Glomerular visceral epithelial cell (primary cell): ENCODE measurements around the gene ARHGAP20.

Experiments
- DNase-seq: peaks from one replicate; pipeline ENCODE4 v3.0.0-alpha.2; 2016; ENCODE audit errors: extremely low spot score

Gene ARHGAP20, protein sequence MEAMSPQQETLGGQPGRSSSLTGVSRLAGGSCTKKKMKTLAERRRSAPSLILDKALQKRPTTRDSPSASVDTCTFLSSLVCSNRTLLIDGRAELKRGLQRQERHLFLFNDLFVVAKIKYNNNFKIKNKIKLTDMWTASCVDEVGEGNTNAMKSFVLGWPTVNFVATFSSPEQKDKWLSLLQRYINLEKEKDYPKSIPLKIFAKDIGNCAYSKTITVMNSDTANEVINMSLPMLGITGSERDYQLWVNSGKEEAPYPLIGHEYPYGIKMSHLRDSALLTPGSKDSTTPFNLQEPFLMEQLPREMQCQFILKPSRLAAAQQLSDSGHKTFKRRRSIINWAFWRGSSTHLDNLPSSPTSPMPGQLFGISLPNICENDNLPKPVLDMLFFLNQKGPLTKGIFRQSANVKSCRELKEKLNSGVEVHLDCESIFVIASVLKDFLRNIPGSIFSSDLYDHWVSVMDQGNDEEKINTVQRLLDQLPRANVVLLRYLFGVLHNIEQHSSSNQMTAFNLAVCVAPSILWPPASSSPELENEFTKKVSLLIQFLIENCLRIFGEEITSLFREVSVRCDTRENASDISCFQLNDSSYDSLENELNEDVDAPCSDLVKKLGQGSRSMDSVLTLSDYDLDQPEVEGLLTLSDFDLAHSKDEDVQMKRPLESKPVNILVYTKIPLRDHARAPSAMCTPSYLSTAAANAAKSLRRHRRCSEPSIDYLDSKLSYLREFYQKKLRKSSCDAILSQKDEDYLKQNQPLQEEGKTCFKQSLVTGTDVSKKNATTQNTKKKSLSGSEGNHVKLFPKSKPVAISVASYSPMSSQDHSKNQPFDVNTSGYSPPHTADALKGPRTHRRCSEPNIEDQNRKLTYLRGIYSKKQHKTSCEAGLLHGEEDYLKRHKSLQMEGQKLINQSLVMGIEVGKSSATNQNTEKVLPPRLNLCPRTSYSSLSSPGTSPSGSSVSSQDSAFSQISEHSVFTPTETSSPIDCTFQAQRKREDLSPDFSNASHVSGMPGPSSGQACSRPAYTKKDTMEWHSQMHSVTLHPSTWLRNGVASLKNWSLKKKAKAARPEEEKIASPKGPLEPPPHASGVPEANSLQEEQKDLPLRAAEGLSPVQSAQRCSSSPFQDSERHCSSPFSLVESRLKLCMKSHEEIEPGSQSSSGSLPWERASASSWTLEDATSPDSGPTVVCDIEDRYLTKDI

DNA sequence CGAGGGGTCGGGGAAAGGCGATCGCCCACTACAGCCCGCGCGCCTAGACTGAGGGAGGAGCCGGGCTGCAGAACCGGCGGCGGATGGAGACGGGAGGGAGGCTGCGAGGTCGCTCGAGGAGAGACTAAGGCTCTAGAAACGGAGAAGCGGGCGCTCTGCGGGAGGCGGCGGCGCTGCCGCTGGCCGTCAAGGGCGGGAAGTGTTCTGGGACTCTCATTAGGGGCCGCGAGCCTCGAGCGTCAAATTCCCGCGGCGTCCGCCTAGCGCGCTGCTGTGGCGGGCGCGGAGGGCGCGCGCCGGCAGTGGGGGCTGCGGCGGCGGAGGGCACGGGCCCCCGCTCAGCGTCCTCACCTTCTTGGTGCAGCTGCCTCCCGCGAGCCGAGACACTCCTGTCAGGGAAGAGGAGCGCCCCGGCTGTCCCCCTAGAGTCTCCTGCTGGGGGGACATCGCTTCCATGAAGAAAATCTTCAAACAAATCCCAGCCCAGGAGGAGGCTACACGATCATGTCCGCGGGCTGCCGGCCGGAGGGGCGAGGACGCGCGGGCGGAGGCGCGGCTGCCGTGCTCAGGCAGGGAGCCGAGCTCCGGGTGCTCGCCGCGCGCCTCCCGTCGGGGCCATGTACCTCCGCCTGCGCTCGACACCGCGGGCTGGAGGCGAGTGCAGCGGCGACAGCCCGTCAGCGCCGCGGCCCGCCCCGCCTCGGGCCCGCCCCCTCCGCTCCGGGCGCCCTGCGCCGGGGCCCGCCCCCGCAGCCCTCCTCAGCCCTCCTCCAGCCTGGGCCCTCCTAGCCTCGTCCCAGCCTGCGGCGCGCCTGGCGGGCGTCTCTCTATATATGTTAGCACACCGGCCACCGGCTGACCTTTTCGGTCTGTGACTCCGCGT is at the start of gene ARHGAP20:
TSS of gene ARHGAP20 (minus strand) at position 662 of the 883 bp plus-strand sequence. CDS start at position 456, 206 bp downstream.
- peak; percentile 7 for DNase-seq

DNA sequence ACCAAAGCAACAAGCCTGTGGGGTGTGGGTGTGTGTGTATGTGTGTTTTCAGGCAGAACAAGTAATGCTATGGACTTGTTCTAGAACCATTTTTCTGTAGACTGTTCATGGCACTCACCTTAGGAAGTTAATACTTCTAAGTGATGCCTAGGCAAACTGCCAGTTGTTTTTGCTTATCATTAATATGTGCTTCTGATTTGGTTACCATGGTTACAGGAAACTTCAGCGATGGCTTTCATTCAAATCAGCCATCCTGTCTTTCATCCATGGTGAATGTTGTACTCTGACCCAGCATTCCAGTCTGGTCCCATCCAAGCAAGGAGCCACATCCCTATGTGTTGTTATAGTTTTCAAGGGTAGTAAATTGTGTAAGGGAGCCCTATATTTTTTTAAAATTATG is 49.8 kb upstream of the ARHGAP20 start:
- DNase-seq: no peak

DNA sequence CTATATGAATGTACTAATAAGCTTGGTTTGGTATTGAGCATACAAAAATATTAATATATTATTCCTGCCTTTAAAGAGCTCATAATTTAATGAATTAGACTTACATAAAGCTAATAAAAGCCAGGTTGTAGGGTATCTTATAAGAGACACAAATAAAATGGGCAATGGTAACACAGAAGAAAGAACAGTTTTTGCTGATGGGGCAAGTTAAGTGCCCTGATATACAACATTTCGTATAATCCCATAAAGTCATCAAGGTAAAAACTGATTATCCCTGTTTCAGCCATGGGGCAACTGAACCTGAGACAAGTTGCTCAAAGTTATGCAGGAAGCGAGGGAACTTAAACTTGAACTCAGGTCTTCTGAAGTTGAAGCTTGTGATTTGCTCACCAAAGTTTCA is 48.9 kb upstream of the ARHGAP20 start:
- DNase-seq: no peak

DNA sequence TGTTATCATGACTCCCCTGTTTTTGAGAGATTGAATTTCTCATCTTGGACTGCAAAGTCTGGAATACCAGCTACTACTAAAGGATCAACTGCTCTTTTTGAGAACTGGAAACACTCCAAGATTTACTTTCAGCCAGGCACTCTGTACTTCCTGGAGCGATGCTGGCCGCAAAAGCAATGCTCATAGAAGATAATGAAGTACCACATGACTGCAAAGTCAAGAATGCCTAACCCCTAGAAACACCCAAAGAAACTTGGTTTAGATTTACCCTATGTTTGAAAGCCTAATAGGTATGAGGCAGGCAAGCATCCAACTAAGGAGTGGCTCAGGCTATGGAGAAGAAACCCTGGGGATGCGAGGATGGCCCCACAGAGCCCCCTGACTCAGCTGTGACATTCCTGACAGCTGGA is 47.7 kb upstream of the ARHGAP20 start:
- DNase-seq: no peak

DNA sequence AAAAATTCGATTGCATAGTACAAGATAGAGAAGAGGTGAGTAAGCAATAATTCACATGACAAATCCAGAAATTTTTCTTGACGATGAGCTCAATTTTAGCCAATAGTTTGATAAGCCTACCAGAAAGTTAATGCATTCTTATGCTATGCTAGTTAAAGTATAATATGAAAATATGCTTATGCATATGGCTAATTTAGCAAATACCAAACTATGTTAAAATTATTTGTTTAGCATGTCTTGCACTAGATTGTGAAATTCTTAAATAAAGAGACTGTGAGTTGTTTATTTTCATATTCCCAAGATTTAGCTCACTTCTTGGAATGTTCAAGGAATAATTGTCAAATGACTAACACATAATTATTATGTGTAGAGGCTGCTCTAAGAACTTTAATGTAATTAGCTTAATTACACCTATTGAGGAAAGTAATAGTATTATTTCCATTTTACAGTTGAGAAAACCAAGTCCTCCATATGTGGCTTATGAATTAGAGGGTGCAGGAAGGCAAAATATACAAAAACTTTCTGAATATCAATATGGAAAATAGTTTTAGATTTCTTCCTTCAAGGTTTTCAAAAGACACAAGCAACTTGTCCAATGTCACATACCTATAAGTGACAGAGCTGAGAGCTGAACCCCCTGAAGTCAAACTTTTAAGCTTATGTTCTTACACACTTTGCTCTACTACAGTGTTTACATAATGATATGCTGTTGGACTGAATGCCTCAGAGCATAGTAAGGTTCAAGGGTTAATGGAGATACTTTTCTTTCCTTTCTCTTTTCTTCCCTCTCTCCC is 45.9 kb upstream of the ARHGAP20 start:
- DNase-seq: no peak

DNA sequence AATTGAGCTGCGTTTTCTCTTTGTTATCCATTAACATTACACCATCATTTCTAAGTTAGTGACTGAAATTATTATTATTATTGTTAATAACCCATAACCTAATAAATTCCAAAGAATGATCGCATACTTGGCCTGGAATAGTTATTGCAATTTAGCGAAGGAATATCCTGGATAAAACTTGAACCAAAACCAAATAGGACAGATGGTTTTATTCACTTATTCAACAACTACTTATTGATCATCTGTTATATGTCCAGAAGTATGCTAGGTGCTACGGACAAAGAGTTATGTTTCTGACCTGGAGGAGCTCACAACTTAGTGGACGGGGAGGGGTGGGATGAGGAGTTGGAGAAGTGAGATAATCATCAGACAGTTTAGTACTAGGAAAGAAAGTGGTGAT is 44.8 kb upstream of the ARHGAP20 start:
- no peak for DNase-seq

DNA sequence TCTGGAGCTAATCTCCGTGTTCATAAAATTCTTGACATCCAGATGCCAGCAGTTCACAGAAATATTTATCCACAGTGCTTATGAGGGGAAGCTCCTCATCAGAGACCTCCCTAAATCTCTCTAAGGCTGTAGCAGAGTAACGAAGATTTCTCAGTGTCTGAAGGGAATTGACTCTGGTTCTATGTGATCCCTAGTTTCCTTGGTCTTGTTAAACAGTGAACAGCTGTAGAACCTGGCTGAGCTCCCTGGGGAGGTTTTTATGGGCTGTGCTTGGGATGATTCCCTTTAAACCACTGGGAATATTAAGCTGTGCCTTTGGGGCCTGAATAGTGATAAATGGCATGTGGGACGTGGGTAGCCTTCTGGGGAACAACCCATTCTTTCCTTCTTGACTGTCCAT is 43.7 kb upstream of the ARHGAP20 start:
- no peak for DNase-seq

DNA sequence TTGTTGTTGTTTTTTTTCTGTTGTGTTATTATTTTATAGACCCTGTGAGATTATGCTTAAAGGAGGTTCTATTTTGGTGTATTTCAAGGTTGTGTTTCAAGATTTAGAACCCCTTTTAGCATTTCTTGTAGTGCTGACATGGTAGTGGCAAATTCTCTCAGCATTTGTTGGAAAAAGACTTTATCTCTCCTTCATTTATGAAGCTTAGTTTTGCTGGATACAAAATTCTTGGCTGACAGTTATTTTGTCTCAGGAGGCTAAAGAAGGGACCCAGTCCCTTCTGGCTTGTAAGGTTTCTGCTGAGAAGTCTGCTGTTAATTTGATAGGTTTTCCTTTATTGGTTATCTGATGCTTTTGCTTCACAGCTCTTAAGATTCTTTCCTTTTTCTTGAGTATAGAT is 40.7 kb upstream of the ARHGAP20 start:
- no peak for DNase-seq

DNA sequence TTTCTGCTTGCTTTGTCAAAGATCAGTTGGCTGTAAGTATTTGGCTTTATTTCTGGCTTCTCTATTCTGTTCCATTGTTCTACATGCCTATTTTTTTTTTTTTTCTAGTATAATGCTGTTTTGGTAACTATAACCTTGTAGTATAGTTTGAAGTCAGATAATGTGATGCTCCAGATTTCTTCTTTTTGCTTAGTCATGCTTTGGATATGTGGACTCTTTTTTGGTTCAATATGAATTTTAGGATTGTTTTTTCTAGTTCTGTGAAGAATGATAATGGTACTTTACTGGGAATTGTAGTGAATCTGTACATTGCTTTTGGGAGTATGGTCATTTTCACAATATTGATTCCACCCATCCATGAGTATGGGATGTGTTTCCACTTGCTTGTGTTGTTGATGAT is 37.9 kb upstream of the ARHGAP20 start:
- no peak for DNase-seq

DNA sequence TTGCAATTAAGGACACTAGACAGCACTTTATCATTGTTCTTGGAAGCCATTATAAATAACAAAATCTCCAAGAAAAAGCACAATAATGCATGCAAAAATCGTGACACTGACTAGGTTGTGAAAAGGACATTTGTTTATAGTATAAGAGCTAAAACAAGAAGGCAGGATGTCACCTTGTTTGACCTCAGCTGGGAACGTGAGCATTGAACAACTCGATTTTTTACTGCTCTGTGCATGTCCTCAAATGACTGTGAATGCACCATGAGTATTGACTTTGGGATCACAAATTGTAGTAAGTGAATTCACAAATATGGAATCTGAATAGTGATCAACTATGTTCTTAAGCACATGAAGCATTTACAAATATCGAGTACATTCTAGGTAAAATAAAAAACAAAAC is 35.3 kb upstream of the ARHGAP20 start:
- no peak for DNase-seq

DNA sequence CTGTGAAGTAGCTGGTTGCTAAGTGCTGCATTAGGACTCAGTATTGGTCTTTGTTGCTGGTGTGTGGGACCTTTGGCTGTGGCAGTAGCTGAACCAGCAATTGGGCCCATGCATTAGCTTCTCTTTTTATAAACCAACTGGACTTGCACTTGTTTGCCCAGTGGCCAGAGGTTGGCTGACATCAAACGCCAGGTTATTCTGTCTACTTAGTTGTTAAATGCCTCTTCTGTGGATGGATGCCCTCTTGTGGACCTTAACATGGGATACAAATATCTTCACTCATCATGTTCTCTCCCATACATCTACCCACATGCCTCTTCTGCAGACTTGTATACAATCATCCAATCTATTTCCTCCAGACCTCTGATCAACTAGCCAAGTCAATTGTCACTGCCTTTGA is 26.4 kb upstream of the ARHGAP20 start:
- no peak for DNase-seq

DNA sequence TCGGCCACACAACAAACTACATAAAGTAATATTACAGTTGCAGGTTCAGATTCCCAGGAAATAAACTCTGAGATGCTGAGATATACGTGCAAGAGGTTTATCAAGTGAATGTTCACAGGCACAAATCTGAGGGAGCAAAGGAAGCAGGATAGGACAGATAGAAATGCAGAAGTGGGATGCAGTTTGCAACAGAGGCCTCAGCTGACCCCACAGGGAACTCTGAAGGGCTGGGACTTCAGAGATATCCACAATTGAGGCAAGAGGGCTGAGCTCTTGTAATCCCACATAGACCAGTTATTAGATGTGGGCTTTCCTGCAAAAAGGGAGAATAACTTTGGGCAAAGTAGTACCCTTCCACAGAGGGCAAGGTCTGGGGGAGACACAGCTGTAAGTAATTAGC is 25.4 kb upstream of the ARHGAP20 start:
- DNase-seq: no peak

DNA sequence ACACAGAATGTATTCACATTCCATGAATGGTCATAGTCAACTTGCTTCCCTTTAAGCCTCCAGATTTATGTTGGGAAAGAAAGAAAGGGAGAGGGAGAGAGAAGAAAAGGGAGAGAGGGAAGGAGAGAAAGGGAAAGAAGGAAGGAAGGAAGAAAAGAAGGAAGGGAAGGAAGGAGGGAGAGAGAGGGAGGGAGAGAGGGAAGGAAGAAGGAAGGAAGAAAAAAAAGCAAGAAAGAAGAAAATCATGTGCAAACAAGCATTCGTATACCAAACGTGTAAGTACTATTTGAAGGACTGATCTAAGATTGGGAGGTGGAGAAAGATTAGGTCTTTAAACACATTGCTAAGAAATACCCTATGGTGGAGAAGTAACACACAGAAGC is 23.9 kb upstream of the ARHGAP20 start:
- DNase-seq: no peak

DNA sequence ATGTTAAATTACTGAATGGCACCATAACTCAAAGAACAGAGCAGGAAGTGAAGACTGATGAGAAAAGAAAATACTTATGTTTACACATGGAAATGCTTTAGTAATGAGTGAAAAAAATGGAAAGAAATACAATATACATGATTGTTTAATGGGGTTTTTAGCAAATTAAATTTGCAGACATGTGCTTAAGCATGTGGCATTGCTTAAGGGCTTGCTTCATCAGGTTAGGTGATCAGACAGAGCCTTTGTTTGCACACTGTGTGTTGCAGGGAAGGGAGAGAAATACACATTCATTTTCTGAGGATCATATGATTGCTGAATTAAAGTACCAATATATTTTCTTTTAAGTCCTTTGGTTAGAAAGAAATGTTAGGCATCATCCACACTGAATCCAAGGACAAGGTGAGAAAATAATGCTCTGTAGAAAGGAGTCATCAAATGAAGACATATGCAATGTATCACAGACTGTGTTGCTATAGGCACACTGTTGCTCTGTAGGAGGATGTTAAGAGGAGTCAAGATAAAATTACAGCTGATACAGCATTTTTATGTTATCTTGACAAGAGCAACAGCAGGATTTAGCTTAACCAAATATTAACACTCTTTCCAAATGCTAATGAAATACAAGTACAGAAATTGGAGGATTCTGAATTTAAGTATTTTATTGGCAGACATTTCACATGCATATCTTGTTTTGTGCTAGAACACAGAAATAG is 23.4 kb upstream of the ARHGAP20 start:
- no peak for DNase-seq

DNA sequence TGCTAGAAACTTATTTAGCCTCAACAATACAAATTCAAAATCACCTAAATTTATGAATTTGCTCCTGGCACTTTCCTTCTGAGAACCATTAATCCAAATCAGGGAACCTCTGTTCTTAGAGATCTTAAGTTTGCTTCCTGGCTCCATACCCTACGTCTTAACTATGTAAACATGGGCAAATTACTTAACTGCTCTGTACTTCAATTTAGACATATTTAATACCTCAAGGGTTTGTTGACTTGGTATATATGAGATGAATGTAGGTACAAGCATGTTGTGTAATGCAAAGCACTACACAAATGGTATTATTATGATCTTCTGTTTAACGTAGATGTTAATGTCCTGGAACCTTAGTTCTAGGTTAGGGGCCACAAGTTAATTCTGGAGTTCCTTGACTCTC is 22.6 kb upstream of the ARHGAP20 start:
- DNase-seq: no peak

DNA sequence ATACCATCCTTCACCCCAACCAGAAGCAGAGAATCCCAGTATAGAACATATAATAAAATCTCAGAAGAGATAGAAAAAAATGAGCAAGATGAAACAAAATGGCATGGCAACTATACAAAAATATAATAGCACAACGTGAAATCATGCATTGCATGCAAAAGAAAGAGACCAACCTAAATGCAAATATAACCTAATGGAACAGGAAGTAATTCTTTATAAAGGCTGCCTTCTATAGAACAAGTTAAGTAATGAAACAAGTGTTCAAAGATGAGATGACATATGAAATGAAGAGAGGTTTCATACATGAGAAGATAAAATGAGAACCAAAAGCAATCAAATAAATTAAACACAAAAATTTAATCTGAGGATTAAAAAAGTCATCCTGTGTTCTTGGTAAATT is 18.5 kb upstream of the ARHGAP20 start:
- no peak for DNase-seq

DNA sequence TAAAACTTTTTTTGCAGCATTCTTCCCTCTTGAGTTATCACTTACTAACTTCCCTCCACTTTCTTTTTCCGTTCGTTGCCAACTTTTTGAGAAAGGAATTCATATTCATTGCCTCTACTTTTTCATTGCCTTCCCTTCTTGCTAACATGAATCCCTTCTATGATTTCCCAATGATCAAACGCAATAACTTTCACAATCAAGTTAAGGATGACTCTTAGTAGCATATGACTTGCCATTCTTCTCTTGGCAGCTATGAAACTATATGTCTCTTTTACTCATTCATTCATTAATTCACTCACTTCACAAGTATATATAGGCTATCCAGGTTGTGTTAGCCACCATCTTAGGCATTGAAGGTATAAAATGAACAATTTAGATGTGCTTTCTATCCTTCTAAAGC is 16.6 kb upstream of the ARHGAP20 start:
- DNase-seq: no peak

DNA sequence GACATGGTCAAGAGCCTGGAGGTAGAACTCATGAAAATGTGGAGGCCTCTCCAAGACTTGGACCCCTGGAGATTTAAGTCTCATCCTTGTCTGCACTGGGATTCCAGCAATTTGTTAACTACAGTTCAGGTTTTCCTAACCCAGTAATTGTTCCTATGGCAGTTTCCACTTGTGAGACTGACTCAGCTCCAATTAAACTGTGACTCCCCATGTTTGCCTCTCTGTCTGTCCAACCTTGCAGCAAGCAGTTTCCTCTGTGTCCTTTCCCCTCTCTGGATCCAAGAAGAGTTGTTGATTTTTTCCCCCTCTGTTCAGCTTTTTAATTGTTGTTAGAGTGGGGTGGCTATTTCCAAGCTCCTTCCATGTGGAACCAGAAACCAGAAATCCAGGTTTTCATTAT is 16.2 kb upstream of the ARHGAP20 start:
- no peak for DNase-seq

DNA sequence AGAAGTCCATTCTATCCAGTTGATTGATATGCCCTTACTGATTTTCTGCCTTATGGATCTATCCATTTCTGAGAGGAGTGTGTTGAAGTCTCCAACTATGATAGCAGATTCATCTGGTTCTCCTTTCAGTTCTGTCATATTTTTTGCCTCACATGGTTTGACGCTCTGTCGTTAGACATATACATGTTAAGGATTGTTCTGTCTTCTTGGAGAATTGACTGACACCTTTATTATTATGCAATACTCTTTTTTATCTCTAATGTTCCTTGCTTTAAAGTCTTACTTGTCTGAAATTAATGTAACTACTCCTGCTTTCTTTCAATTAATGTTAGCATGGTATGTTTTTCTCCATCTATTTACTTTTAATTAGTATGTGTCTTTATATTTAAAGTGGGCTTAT is 12.1 kb upstream of the ARHGAP20 start:
- no peak for DNase-seq
